Stimulated activated CD8-positive, alpha-beta memory T cell treated with anti-CD3 and anti-CD28 coated beads, Interleukin-4, amount 100 ng/mL, for 4 hours (primary cell): ENCODE data around the gene COA8.

Source experiments
- DNase-seq, 2 donors: peaks; one replicate each; pipeline ENCODE4 v3.0.0-alpha.2; 2020; ENCODE audit warnings: low read depth in 2 of 2, low spot score in 1 of 2

The COA8 gene

GRCh38 chr14:103547941-103548462 is 14.8 kb upstream of the COA8 start:
- DNase-seq, result no peak

- no peak for DNase-seq
These were observed 14.1 kb upstream of the COA8 start for GRCh38 chr14:103548463-103549351.

GRCh38 chr14:103549361-103550311 is 13.1 kb upstream of the COA8 start:
- DNase-seq, result no peak

- no peak for DNase-seq
These were observed 12.1 kb upstream of the COA8 start for GRCh38 chr14:103550451-103551337.

- DNase-seq, result no peak
These were observed 11.4 kb upstream of the COA8 start for GRCh38 chr14:103551338-103551762.

GRCh38 chr14:103552011-103552845 is 10.5 kb upstream of the COA8 start:
- no peak for DNase-seq

- no peak for DNase-seq
These were observed 9.9 kb upstream of the COA8 start for GRCh38 chr14:103552846-103553210.

- no peak for DNase-seq
These were observed 7.0 kb upstream of the COA8 start for GRCh38 chr14:103555559-103556337.

- DNase-seq, result no peak
These were observed 5.6 kb upstream of the COA8 start for GRCh38 chr14:103556946-103557758.

GRCh38 chr14:103558071-103558882 is 4.5 kb upstream of the COA8 start:
- no peak for DNase-seq

- DNase-seq, result no peak
These were observed 3.0 kb upstream of the COA8 start for GRCh38 chr14:103559766-103560165.

GRCh38 chr14:103560691-103561090 is 2.1 kb upstream of the COA8 start:
- DNase-seq, result no peak

GRCh38 chr14:103561381-103562178 is 1.2 kb upstream of the COA8 start:
- DNase-seq, result no peak

- no peak for DNase-seq
These were observed 656 bp upstream of the COA8 start for GRCh38 chr14:103562179-103562428.

GRCh38 chr14:103563226-103563620 is 463 bp downstream of the COA8 start:
- DNase-seq, result no peak

GRCh38 chr14:103563844-103564505 is 1.2 kb downstream of the COA8 start:
- no peak for DNase-seq
